Liver (tissue), 9 donors: ENCODE results near the gene PTAFR. TPM values are rescaled to one million over a fixed set of nuclear protein-coding genes. Genes with fewer than 3 reads are reported as not detected.

Experiments used
- DNase-seq: peaks from one replicate; pipeline ENCODE4 v3.0.0-alpha.2; 2017; ENCODE audit warnings: low spot score
- H3K27ac ChIP-seq, 2 donors: one replicate each; pipeline ENCODE4 v1.7.0; 2013; ENCODE audit warnings: inconsistent platforms in 2 of 2, low read length in 2 of 2, control low read depth in 1 of 2, low read depth in 1 of 2, mild to moderate bottlenecking in 1 of 2
- H3K27me3 ChIP-seq, 4 donors: one replicate each; pipeline versions ENCODE4 v1.6.1 to v1.7.0; 2013; ENCODE audit warnings: low read length in 3 of 4, inconsistent platforms in 1 of 4, mild to moderate bottlenecking in 1 of 4, moderate library complexity in 1 of 4; ENCODE audit not compliant: control insufficient read depth in 4 of 4, insufficient read depth in 4 of 4
- H3K36me3 ChIP-seq, 4 donors: one replicate each; pipeline versions ENCODE4 v1.6.1 to v1.7.0; 2013; ENCODE audit warnings: low read length in 3 of 4, mild to moderate bottlenecking in 3 of 4, low read depth in 1 of 4, moderate library complexity in 1 of 4; ENCODE audit not compliant: control insufficient read depth in 4 of 4, insufficient read depth in 3 of 4
- H3K4me1 ChIP-seq, 4 donors: one replicate each; pipeline versions ENCODE4 v1.6.1 to v1.7.0; 2013; ENCODE audit warnings: low read length in 3 of 4, mild to moderate bottlenecking in 3 of 4, moderate library complexity in 1 of 4; ENCODE audit not compliant: control insufficient read depth in 4 of 4, insufficient read depth in 4 of 4
- H3K4me3 ChIP-seq, 3 donors: one replicate each; pipeline versions ENCODE4 v1.6.1 to v1.7.0; 2013; ENCODE audit warnings: low read length in 3 of 3, control low read depth in 1 of 3, low read depth in 1 of 3, mild to moderate bottlenecking in 1 of 3
- H3K9ac ChIP-seq, 2 donors: one replicate each; pipeline ENCODE4 v1.7.0; 2013; ENCODE audit warnings: low read length in 2 of 2, mild to moderate bottlenecking in 2 of 2, moderate library complexity in 2 of 2, control low read depth in 1 of 2, low read depth in 1 of 2
- H3K9me3 ChIP-seq, 4 donors: one replicate each; pipeline versions ENCODE4 v1.6.1 to v1.7.0; 2013; ENCODE audit warnings: low read length in 3 of 4; ENCODE audit not compliant: control insufficient read depth in 4 of 4
- ATF3 ChIP-seq: IDR thresholded peaks from 2 replicates; pipeline ENCODE4 v1.6.1; 2016; ENCODE audit warnings: antibody characterized with exemption
- EGR1 ChIP-seq, 2 donors: IDR thresholded peaks; 2 replicates each; pipeline ENCODE4 v1.6.1; 2016 to 2018; ENCODE audit warnings: antibody characterized with exemption in 2 of 2, low read depth in 2 of 2
- FOXA1 ChIP-seq: IDR thresholded peaks from 2 replicates; pipeline ENCODE4 v1.6.1; 2016; ENCODE audit warnings: antibody characterized with exemption
- FOXA2 ChIP-seq: IDR thresholded peaks from 2 replicates; pipeline ENCODE4 v1.6.1; 2016; ENCODE audit warnings: antibody characterized with exemption
- HNF4A ChIP-seq, 2 donors: conservative IDR thresholded peaks; 2 replicates each; pipeline ENCODE4 v1.6.1; 2016; ENCODE audit warnings: antibody characterized with exemption in 2 of 2, mild to moderate bottlenecking in 2 of 2
- JUND ChIP-seq, 2 donors: IDR thresholded peaks; 2 replicates each; pipeline ENCODE4 v1.6.1; 2016; ENCODE audit warnings: antibody characterized with exemption in 2 of 2
- NR2F2 ChIP-seq: IDR thresholded peaks from 2 replicates; pipeline ENCODE4 v1.6.1; 2016; ENCODE audit warnings: antibody characterized with exemption
- RAD21 ChIP-seq, 2 donors: IDR thresholded peaks; 2 replicates each; pipeline ENCODE4 v1.6.1; 2016; ENCODE audit warnings: antibody characterized with exemption in 2 of 2, mild to moderate bottlenecking in 2 of 2
- REST ChIP-seq: IDR thresholded peaks from 2 replicates; pipeline ENCODE4 v1.6.1; 2016; ENCODE audit warnings: antibody characterized with exemption, mild to moderate bottlenecking
- RXRA ChIP-seq, 2 donors: IDR thresholded peaks; 2 replicates each; pipeline ENCODE4 v1.6.1; 2017 to 2018; ENCODE audit warnings: antibody characterized with exemption in 2 of 2, mild to moderate bottlenecking in 1 of 2
- SP1 ChIP-seq: IDR thresholded peaks from 2 replicates; pipeline ENCODE4 v1.6.1; 2018; ENCODE audit warnings: antibody characterized with exemption, mild to moderate bottlenecking
- TAF1 ChIP-seq: conservative IDR thresholded peaks from 2 replicates; pipeline ENCODE4 v1.6.1; 2016; ENCODE audit warnings: antibody characterized with exemption, mild to moderate bottlenecking
- WGBS: extraction: QIAGEN DNeasy Blood & Tissue Kit; methylation state at CpG from one replicate; pipeline ENCODE4 v1.1.7; 2013; 5-methylcytosine and 5-hydroxymethylcytosine counted together
- polyA plus RNA-seq, 2 donors: library from polyadenylated mRNA; stranded (reverse) in 1 of 2; unstranded in 1 of 2; fragments of 200-250 nt in 1 of 2; fragments of >200 nt in 1 of 2; fragmentation: Nextera tagmentation in 1 of 2; extraction: Ambion mirVana in 1 of 2; gene quantifications; one replicate each; pipeline versions ENCODE4 v1.2.1 to v1.2.3, GENCODE V29; 2013 to 2015
- total RNA-seq, 2 donors: library from RNA; depleted of rRNA; stranded (reverse); fragments of >200 nt; gene quantifications; one replicate each; pipeline ENCODE4 v1.2.3, GENCODE V29; 2014
- TF ChIP-seq, protein P1 (sequence below): IDR thresholded peaks from 2 replicates; pipeline ENCODE4 v1.6.1; 2016; ENCODE audit warnings: antibody characterized with exemption
- donor health status: healthy.
- donor health status: healthy.
- donor health status: healthy.
- donor health status: healthy.
- donor health status: healthy.

PTAFR gene
- total and polyA plus RNA-seq, 4 donors, result 0.82 to 4.1 (median 2.1) TPM

- H3K36me3 ChIP-seq, result no peaks in the 10 kb centered on the region
- H3K4me1 ChIP-seq, result no peaks in the 10 kb centered on the region
- H3K9ac ChIP-seq, result no peak overlapping the region
- H3K27me3 ChIP-seq, result no peaks in the 10 kb centered on the region
- no peak overlapping the region for H3K4me3 ChIP-seq
- WGBS, result 89% methylated on average over 7 of the region's 7 CpGs
- TF ChIP-seq RAD21 (IDR thresholded peaks at IDR 0.05) (no peak), EGR1 (IDR thresholded peaks at IDR 0.05; ENCODE audit: low read depth in 2 of 2) (no peak), RXRA (IDR thresholded peaks at IDR 0.05) (no peak), ATF3 (no peak), FOXA1 (no peak), REST (no peak), TAF1 (no peak), SP1 (no peak), NR2F2 (no peak), FOXA2 (no peak), JUND (IDR thresholded peaks at IDR 0.05) (no peak)
- TF ChIP-seq, protein P1, sequence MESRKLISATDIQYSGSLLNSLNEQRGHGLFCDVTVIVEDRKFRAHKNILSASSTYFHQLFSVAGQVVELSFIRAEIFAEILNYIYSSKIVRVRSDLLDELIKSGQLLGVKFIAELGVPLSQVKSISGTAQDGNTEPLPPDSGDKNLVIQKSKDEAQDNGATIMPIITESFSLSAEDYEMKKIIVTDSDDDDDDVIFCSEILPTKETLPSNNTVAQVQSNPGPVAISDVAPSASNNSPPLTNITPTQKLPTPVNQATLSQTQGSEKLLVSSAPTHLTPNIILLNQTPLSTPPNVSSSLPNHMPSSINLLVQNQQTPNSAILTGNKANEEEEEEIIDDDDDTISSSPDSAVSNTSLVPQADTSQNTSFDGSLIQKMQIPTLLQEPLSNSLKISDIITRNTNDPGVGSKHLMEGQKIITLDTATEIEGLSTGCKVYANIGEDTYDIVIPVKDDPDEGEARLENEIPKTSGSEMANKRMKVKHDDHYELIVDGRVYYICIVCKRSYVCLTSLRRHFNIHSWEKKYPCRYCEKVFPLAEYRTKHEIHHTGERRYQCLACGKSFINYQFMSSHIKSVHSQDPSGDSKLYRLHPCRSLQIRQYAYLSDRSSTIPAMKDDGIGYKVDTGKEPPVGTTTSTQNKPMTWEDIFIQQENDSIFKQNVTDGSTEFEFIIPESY, result no peak
- H3K9me3 ChIP-seq, result no peaks in the 10 kb centered on the region
- peak overlapping the region in 1 of 2 donors; percentile 24 for H3K27ac ChIP-seq
- DNase-seq, result no peak
Measured at GRCh38 chr1:28139025-28139712, 37.3 kb downstream of the PTAFR start.

DNA sequence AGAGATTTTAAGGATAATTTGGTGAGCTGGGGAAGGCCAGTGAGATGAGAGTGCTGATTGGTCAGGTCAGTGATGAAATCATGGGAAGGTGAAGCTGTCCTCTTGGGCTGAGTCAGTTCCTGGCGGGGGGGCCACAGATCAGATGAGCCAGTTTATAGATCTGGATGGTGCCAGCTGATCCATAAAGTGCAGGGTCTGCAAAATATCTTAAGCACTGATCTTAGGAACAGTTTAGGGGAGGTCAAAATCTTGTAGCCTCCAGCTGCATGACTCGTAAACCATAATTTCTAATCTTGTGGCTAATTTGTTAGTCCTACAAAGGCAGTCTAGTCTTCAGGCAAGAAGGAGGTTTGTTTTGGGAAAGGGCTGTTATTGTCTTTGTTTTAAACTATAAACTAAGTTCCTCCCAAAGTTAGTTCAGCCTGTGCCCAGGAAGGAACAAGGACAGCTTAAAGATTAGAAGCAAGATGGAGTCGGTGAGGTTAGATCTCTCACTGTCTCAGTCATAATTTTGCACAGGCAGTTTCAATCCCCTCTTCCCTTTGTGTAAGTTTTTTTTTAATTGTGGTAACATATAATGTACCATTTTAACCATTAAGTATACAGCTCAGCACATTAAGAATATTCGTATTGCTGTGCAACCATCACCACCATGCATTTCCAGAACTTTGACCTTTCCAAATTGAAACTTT is 39.4 kb downstream of the PTAFR start:
- no peak for DNase-seq
- TF ChIP-seq ATF3 (no peak), HNF4A (conservative IDR thresholded peaks at IDR 0.05) (peak in 1 of 2 donors; percentile 4)
- Histone ChIP-seq H3K27me3 (no peaks in the 10 kb centered on the region), H3K4me1 (no peaks in the 10 kb centered on the region), H3K9ac (no peak overlapping the region), H3K9me3 (no peaks in the 10 kb centered on the region), H3K27ac (no peak overlapping the region), H3K4me3 (no peak overlapping the region), H3K36me3 (no peaks in the 10 kb centered on the region)
- WGBS, result 83% methylated on average over 4 of the region's 4 CpGs
